GM19467 (cell line): ENCODE results near the gene PRKAB2.
"Not testable (repeated sequence)": the region's sequence is repeated elsewhere in the genome, so short reads cannot be mapped to it uniquely, and the experiment has no call there.

Source experiments
- ATAC-seq: cut with Tn5 transposase; IDR thresholded peaks from one replicate; pipeline ENCODE4 v1.9.1; 2021; ENCODE audit warnings: mild to moderate bottlenecking, moderate library complexity; ENCODE audit not compliant: unreplicated experiment

The PRKAB2 gene

DNA sequence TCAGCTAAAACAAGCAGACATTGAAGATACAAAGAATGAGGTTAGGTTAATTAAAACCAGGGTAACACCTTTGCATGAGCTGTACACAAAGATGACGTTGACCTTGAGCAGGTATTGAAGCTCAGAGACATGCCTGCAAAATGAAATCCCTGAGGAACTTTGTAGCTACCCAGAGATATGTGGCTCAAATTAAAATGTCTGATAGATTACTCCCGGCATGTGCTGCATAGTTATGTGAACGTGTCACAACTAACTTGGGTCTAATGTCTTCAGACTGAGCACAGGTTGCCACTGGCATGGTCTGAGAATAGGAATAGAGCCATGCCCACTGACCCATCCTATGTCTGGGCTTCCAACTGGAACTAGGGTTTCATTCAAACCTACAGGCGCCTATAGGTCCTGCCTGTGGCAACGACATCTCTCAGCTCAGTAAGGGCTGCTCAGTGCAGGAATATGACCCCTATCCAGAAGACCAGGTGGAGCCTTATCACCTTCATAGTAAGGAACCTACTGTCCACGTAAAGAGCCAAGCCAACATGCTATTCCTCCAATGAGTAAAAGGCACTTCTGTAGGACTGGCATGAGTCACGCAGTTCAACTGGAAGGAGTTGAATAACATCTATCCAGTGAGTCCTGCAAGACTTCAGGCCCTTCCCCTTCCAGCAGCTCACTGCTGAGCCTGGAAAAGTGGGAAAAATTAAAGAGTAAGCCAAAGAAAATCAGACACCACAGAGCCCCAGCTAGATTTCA lies 60.7 kb downstream of the PRKAB2 start:
- ATAC-seq, result no peak

DNA sequence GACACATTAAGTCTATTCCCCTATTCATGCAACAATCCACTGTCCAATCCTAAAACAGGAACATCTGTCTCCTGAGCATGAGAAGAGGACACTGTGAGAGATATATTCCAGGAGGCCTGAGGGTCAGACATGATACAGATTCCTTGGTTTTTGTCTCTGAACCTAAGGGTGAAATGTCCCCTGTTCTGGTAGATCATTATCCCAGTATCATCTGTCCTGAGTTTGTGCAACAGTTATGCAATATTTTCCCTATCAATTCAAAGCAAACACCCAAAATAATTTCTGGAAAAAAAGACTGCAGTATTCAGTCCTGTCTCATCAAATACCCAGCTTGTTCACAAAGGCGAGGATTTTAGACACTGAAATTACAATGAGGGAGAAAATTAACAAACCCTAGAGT lies 61.4 kb downstream of the PRKAB2 start:
- no peak for ATAC-seq

DNA sequence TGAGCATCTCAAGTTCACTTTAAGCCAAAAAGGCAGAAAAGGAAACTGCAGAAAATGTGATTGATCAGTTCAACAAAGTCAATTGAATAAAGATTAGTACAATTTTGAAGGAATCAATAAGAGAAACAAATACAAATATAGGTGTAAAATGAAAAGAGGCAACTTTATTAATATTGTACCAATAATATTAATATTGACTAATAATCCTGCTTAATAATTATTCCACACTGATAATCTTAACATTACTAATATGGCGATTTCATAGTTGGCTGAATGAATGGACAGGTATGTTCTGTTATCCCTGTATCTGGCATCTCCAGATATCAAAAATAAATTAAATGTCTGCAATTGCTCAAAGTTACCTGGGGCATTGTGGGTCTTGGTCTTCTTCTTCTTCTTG lies 61.8 kb downstream of the PRKAB2 start:
- ATAC-seq, result no peak

DNA sequence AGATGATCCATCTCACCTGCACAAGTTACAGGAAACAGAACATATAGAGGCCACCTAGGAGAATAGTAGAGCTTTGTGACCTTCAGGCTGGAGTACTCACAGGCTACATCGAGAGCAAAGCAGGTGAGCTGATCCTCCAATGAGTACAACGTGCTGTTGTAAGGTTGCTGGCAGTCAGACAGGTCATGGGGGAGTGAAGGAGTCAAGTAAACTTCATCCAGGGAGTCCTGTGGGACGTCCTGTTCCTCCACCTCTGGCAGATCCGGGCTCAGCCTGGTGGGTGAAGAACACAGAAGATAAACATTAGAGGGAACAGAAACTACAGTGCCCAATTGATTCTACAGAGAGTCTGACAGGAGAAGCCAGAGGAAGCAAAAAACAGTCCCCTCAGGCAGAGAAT lies 62.5 kb downstream of the PRKAB2 start:
- ATAC-seq, result no peak

DNA sequence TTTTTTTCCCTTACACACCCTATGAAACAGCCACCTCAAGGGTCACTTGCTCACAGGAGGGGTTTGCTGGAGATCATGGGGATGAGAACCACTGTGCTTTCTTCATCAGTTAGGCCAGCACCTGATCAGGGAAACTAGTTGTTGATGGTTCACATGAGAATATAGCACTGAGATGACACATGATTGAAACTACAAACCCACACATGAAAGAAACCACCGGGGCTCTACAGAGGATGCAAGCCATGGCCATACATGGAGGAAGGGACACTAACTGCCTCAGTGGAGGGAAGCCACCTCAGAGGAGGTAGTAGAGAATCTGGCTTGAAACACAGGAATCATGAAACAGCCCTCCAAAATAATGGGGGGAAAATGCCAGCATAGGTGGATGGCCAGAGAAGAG lies 63.2 kb downstream of the PRKAB2 start:
- no peak for ATAC-seq

DNA sequence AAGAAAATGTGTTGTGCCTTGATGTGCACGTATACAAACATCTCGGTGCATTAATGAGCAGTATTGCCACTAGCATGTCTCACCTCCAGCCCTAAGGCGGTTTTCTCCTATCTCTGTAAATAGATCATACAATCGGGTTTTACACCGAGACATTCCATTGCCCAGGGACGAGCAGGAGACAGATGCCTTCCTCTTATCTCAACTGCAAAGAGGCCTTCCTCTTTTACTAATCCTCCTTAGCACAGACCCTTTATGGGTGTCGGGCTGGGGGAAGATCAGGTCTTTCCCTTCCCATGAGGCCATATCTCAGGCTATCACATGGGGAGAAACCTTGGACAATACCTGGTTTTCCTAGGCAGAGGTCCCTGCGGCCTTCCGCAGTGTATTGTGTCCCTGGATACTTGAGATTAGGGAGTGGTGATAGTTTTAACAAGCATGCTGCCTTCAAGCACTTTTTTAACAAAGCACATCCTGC lies 65.8 kb downstream of the PRKAB2 start:
- ATAC-seq, result not testable (repeated sequence)

DNA sequence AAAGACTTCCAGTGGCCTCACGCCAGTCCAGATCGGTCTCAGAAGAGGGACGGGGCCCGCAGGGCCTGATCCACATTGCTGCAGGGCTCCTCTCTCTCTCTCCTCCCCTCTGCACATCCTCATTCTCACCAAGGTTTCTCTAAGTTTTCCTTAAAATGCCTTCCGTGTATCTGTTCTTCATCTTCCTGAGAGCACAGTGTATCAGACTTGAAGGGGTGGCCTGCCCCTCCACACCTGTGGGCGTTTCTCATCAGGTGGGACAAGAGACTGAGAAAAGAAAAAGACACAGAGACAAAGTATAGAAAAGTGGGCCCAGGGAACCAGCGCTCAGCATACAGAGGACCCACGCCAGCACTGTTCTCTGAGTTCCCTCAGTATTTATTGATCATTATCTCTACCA lies 66.4 kb downstream of the PRKAB2 start:
- no peak for ATAC-seq
